OCI-LY1 (cell line): Measurements from ENCODE around the gene WNK2.

Experiments
- H2AFZ ChIP-seq: fragments of 200-600 bp; sonication (generic), shearing (Covaris generic); 2 replicates; pipeline ENCODE4 v1.6.0; 2014; ENCODE audit warnings: antibody characterized with exemption, mild to moderate bottlenecking, low read length
- H3F3A ChIP-seq: fragments of 200-600 bp; sonication (generic), shearing (Covaris generic); 2 replicates; pipeline ENCODE4 v1.6.0; 2014; ENCODE audit warnings: mild to moderate bottlenecking, antibody characterized with exemption, low read length, moderate library complexity; ENCODE audit not compliant: insufficient read depth
- H3K27ac ChIP-seq: fragments of 200-600 bp; sonication (generic); 2 replicates; pipeline ENCODE4 v1.5.1; 2014; ENCODE audit warnings: low read length, mixed run types, mild to moderate bottlenecking, low read depth; ENCODE audit not compliant: poor library complexity, severe bottlenecking
- H3K27me3 ChIP-seq: fragments of 200-600 bp; sonication (generic); 2 replicates; pipeline ENCODE4 v1.6.0; 2014; ENCODE audit warnings: antibody characterized with exemption, mild to moderate bottlenecking, low read length, moderate library complexity; ENCODE audit not compliant: insufficient read depth
- H3K36me3 ChIP-seq: fragments of 200-600 bp; sonication (generic); 2 replicates; pipeline ENCODE4 v1.6.1; 2014; ENCODE audit warnings: mild to moderate bottlenecking, antibody characterized with exemption, low read length, moderate library complexity, mixed read lengths; ENCODE audit not compliant: insufficient read depth
- H3K4me1 ChIP-seq: fragments of 200-600 bp; sonication (generic); 2 replicates; pipeline ENCODE4 v1.5.1; 2014; ENCODE audit warnings: mild to moderate bottlenecking, low read length, moderate library complexity; ENCODE audit not compliant: insufficient read depth, severe bottlenecking
- H3K4me2 ChIP-seq: fragments of 200-600 bp; sonication (generic), shearing (Covaris generic); 2 replicates; pipeline ENCODE4 v1.6.1; 2014; ENCODE audit warnings: low read length
- H3K4me3 ChIP-seq: fragments of 200-600 bp; sonication (generic); 2 replicates; pipeline ENCODE4 v1.5.1; 2014; ENCODE audit warnings: low read length, low read depth, mild to moderate bottlenecking, mixed read lengths; ENCODE audit not compliant: poor library complexity, severe bottlenecking
- H3K79me2 ChIP-seq: fragments of 200-600 bp; shearing (Covaris generic); 2 replicates; pipeline ENCODE4 v1.6.1; 2016; ENCODE audit warnings: mixed run types, low read length, mixed read lengths; ENCODE audit not compliant: insufficient read depth
- H3K9ac ChIP-seq: fragments of 200-600 bp; sonication (generic), shearing (Covaris generic); 2 replicates; pipeline ENCODE4 v1.6.1; 2014; ENCODE audit warnings: mild to moderate bottlenecking, low read length, mixed read lengths
- H3K9me2 ChIP-seq: fragments of 200-600 bp; sonication (generic), shearing (Covaris generic); 2 replicates; pipeline ENCODE4 v1.6.1; 2014; ENCODE audit warnings: low read depth, mild to moderate bottlenecking, low read length, mixed read lengths
- H3K9me3 ChIP-seq: fragments of 200-600 bp; shearing (Covaris generic); 2 replicates; pipeline ENCODE4 v1.6.1; 2014; ENCODE audit warnings: low read length, mixed read lengths
- H4K20me1 ChIP-seq: fragments of 200-600 bp; sonication (generic), shearing (Covaris generic); 2 replicates; pipeline ENCODE4 v1.6.0; 2016; ENCODE audit warnings: mild to moderate bottlenecking, low read length; ENCODE audit not compliant: insufficient read depth
- EZH2 ChIP-seq: fragments of 200-600 bp; sonication (generic), shearing (Covaris generic); IDR thresholded peaks from 2 replicates; pipeline ENCODE4 v1.8.0; 2017; ENCODE audit warnings: borderline replicate concordance, mixed run types, mild to moderate bottlenecking, antibody characterized with exemption, low read length, moderate library complexity, mixed read lengths
- TF ChIP-seq, protein P1 (sequence below): fragments of 200-600 bp; sonication (generic), shearing (Covaris generic); IDR thresholded peaks from 2 replicates; pipeline ENCODE4 v1.5.1; 2017; ENCODE audit warnings: mild to moderate bottlenecking, antibody characterized with exemption, low read length, moderate library complexity, mixed read lengths

The WNK2 gene

DNA sequence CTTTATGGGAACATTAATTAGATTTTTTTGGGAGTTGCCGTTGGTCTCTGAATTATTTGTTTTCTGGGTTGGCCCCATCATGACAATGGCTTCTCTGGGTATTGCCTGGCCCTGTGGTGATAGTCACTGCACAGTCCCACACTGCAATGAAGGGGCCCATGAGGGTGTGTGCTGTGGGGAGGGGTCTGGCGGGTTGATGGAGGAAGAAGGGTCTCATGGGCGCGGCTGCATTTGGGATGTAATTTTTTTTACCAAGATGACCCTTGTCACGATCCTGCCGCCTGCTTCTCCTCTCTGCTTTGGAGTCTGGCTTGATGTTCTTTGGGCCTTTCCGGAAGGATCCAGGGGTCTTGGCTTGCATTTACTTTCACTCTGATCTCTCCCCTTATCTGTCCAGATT, 44.1 kb downstream of the WNK2 start:
- Histone ChIP-seq H3K79me2 (no peaks in the 10 kb centered on the region), H3K36me3 (no peaks in the 10 kb centered on the region), H3K4me1 (peaks cover 36% of the 10 kb centered on the region), H3K4me2 (no peak overlapping the region), H4K20me1 (no peaks in the 10 kb centered on the region), H3F3A (no peaks in the 10 kb centered on the region), H3K4me3 (no peak overlapping the region), H3K9me2 (no peaks in the 10 kb centered on the region), H3K27me3 (peaks cover 9% of the 10 kb centered on the region; the same call in 1 of the 2 replicates), H3K9me3 (no peaks in the 10 kb centered on the region), H3K27ac (no peak overlapping the region), H3K9ac (no peak overlapping the region), H2AFZ (no peak overlapping the region)
- TF ChIP-seq, protein P1, sequence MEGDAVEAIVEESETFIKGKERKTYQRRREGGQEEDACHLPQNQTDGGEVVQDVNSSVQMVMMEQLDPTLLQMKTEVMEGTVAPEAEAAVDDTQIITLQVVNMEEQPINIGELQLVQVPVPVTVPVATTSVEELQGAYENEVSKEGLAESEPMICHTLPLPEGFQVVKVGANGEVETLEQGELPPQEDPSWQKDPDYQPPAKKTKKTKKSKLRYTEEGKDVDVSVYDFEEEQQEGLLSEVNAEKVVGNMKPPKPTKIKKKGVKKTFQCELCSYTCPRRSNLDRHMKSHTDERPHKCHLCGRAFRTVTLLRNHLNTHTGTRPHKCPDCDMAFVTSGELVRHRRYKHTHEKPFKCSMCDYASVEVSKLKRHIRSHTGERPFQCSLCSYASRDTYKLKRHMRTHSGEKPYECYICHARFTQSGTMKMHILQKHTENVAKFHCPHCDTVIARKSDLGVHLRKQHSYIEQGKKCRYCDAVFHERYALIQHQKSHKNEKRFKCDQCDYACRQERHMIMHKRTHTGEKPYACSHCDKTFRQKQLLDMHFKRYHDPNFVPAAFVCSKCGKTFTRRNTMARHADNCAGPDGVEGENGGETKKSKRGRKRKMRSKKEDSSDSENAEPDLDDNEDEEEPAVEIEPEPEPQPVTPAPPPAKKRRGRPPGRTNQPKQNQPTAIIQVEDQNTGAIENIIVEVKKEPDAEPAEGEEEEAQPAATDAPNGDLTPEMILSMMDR: no peak
- no peak for TF ChIP-seq EZH2

- no peak overlapping the region for H3K4me2 ChIP-seq
- no peaks in the 10 kb centered on the region for H3K36me3 ChIP-seq
- H4K20me1 ChIP-seq: no peaks in the 10 kb centered on the region
These were observed 44.5 kb downstream of the WNK2 start for GRCh38 chr9:93228453-93228852.

DNA sequence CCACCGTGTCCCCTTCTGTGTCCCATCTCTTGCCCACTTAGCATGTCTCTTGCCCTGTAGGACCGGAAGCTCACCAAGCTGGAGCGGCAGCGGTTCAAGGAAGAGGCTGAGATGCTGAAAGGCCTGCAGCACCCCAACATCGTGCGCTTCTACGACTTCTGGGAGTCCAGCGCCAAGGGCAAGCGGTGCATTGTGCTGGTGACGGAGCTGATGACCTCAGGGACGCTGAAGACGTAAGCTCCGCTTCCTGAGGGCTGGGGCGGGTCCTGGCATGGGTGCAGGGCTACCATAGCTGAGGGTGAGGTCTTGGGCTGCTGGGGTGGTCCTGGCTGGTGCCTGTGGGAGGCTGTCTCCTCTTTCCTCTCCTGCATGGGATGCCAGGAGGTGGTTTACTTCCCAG, 45.7 kb downstream of the WNK2 start:
- Histone ChIP-seq H3K9me3 (no peaks in the 10 kb centered on the region), H3K4me2 (no peak overlapping the region), H3K36me3 (no peaks in the 10 kb centered on the region), H3K9ac (no peak overlapping the region), H3F3A (no peaks in the 10 kb centered on the region), H4K20me1 (no peaks in the 10 kb centered on the region), H3K27me3 (peaks cover 9% of the 10 kb centered on the region; the same call in 1 of the 2 replicates), H2AFZ (no peak overlapping the region), H3K27ac (no peak overlapping the region), H3K4me3 (no peak overlapping the region), H3K9me2 (no peaks in the 10 kb centered on the region), H3K79me2 (no peaks in the 10 kb centered on the region), H3K4me1 (peaks cover 26% of the 10 kb centered on the region)
- TF ChIP-seq, protein P1: no peak
- TF ChIP-seq EZH2: no peak

More at GRCh38 chr9:93228453-93228852, 44.5 kb downstream of the WNK2 start:
- Histone ChIP-seq H3K4me3 (no peak overlapping the region), H3K27me3 (peaks cover 9% of the 10 kb centered on the region; the same call in 1 of the 2 replicates), H3K9me3 (no peaks in the 10 kb centered on the region), H3K79me2 (no peaks in the 10 kb centered on the region), H2AFZ (no peak overlapping the region), H3K9me2 (no peaks in the 10 kb centered on the region), H3K9ac (no peak overlapping the region), H3K27ac (no peak overlapping the region), H3K4me1 (peaks cover 32% of the 10 kb centered on the region), H3F3A (no peaks in the 10 kb centered on the region)
- TF ChIP-seq EZH2: no peak
- TF ChIP-seq, protein P1: no peak
